ENCODE data around the gene TNFRSF8. TPM values are rescaled to one million over a fixed set of nuclear protein-coding genes. Genes with fewer than 3 reads are reported as not detected.

The TNFRSF8 gene
- total RNA-seq, 1 experiment from 2014 or later, result 20.8 TPM

DNA sequence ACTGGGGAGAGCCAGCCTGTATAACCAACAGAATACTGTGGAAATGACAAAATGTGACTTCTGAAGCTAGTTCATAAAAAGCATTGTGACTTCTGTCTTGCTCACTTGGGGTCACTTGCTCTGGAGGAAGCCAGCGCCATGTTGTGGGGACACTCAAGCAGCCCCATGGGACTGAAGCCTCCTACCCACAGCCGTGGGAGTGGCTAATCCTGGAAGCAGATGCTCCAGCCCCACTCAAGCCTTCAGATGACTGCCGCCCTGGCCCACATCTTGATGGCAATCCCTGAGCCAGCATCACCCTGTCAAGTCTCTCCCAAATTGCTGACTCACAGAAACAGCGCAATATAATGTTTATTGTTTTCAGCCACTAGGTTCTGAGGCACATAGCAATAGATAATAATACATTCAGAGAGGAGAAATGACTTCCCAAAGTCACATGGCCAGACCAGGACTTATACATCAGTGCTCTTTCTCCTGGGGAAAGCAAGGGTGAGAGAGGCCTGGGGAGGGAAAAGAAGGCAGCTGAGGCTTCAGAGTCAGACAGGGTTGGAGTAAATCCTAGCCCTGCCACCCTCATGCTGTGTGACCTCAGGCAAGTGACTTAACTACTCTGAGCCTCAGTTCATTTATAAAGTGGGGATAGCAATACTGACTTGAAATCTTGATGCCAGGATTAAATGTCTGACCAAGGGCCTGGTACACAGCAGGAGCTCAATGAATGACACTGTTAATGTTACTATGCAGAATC lies 5.0 kb upstream of the TNFRSF8 start (continued):
- TF ChIP-seq, protein P1, sequence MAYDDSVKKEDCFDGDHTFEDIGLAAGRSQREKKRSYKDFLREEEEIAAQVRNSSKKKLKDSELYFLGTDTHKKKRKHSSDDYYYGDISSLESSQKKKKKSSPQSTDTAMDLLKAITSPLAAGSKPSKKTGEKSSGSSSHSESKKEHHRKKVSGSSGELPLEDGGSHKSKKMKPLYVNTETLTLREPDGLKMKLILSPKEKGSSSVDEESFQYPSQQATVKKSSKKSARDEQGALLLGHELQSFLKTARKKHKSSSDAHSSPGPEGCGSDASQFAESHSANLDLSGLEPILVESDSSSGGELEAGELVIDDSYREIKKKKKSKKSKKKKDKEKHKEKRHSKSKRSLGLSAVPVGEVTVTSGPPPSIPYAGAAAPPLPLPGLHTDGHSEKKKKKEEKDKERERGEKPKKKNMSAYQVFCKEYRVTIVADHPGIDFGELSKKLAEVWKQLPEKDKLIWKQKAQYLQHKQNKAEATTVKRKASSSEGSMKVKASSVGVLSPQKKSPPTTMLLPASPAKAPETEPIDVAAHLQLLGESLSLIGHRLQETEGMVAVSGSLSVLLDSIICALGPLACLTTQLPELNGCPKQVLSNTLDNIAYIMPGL (CRISPR knock-in tag; IDR thresholded peaks at IDR 0.05), result no peak
- TF ChIP-seq ETV6 (CRISPR knock-in tag; IDR thresholded peaks at IDR 0.05), result no peak
- TF ChIP-seq MXD4 (CRISPR knock-in tag; IDR thresholded peaks at IDR 0.05; ENCODE audit: borderline replicate concordance), result no peak
- TF ChIP-seq, protein P2, sequence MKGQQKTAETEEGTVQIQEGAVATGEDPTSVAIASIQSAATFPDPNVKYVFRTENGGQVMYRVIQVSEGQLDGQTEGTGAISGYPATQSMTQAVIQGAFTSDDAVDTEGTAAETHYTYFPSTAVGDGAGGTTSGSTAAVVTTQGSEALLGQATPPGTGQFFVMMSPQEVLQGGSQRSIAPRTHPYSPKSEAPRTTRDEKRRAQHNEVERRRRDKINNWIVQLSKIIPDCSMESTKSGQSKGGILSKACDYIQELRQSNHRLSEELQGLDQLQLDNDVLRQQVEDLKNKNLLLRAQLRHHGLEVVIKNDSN (CRISPR knock-in tag; IDR thresholded peaks at IDR 0.05), result no peak

DNA sequence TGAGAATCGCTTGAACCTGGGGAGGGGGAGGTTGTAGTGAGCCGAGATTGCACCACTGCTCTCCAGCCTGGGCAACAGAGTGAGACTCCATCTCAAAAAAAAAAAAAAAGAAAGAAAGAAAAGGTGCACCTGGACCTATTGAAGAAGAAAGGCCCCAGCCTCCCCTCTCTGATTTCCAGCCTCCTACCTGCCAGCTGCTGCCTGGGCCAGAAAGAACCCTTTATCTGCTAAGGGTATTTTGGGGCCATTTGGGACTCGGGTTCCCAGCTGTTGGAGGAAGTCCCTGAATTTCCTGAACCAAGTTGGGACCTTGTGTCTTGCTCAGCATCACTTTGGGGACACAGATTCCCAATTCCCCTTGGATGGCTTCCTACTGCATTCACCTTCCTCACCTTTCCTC lies 3.9 kb upstream of the TNFRSF8 start:
- peaks cover 31% of the 10 kb centered on the region for H3K27me3 Mint-ChIP-seq (ENCODE audit: low read depth)
- H3K36me3 Mint-ChIP-seq, result no peaks in the 10 kb centered on the region
- H3K4me3 Mint-ChIP-seq, result no peak overlapping the region

More for the DNA sequence above, 3.9 kb upstream of the TNFRSF8 start:
- no peak for ATAC-seq
- no peak for DNase-seq (ENCODE audit: low spot score)
- Mint-ChIP-seq H3K9me3 (peaks cover 10% of the 10 kb centered on the region; the same call in 1 of the 2 replicates), H3K4me1 (peaks cover 9% of the 10 kb centered on the region), H3K27ac (no peak overlapping the region)
- no peak for TF ChIP-seq TCF7 (CRISPR knock-in tag; IDR thresholded peaks at IDR 0.05; ENCODE audit: low read depth)
- no peak for TF ChIP-seq ZNF416 (CRISPR knock-in tag; IDR thresholded peaks at IDR 0.05)
- TF ChIP-seq, protein P3, sequence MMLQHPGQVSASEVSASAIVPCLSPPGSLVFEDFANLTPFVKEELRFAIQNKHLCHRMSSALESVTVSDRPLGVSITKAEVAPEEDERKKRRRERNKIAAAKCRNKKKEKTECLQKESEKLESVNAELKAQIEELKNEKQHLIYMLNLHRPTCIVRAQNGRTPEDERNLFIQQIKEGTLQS (CRISPR knock-in tag; conservative IDR thresholded peaks at IDR 0.05), result no peak
- TF ChIP-seq NFYB (CRISPR knock-in tag; conservative IDR thresholded peaks at IDR 0.05; ENCODE audit: low read depth), result no peak
- TF ChIP-seq MYBL2 (CRISPR knock-in tag; IDR thresholded peaks at IDR 0.05), result no peak
- no peak for TF ChIP-seq RELA (CRISPR knock-in tag; IDR thresholded peaks at IDR 0.05; ENCODE audit: borderline replicate concordance)
- TF ChIP-seq JAZF1 (CRISPR knock-in tag; IDR thresholded peaks at IDR 0.05), result no peak
- TF ChIP-seq, protein P4, sequence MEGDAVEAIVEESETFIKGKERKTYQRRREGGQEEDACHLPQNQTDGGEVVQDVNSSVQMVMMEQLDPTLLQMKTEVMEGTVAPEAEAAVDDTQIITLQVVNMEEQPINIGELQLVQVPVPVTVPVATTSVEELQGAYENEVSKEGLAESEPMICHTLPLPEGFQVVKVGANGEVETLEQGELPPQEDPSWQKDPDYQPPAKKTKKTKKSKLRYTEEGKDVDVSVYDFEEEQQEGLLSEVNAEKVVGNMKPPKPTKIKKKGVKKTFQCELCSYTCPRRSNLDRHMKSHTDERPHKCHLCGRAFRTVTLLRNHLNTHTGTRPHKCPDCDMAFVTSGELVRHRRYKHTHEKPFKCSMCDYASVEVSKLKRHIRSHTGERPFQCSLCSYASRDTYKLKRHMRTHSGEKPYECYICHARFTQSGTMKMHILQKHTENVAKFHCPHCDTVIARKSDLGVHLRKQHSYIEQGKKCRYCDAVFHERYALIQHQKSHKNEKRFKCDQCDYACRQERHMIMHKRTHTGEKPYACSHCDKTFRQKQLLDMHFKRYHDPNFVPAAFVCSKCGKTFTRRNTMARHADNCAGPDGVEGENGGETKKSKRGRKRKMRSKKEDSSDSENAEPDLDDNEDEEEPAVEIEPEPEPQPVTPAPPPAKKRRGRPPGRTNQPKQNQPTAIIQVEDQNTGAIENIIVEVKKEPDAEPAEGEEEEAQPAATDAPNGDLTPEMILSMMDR (IDR thresholded peaks at IDR 0.05), result no peak
- TF ChIP-seq NFE2L1 (CRISPR knock-in tag; IDR thresholded peaks at IDR 0.05), result no peak
- TF ChIP-seq ZNF671 (CRISPR knock-in tag; IDR thresholded peaks at IDR 0.05), result no peak
- TF ChIP-seq, protein P5, sequence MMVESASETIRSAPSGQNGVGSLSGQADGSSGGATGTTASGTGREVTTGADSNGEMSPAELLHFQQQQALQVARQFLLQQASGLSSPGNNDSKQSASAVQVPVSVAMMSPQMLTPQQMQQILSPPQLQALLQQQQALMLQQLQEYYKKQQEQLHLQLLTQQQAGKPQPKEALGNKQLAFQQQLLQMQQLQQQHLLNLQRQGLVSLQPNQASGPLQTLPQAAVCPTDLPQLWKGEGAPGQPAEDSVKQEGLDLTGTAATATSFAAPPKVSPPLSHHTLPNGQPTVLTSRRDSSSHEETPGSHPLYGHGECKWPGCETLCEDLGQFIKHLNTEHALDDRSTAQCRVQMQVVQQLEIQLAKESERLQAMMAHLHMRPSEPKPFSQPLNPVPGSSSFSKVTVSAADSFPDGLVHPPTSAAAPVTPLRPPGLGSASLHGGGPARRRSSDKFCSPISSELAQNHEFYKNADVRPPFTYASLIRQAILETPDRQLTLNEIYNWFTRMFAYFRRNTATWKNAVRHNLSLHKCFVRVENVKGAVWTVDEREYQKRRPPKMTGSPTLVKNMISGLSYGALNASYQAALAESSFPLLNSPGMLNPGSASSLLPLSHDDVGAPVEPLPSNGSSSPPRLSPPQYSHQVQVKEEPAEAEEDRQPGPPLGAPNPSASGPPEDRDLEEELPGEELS (CRISPR knock-in tag; IDR thresholded peaks at IDR 0.05), result no peak
- TF ChIP-seq ZNF317 (CRISPR knock-in tag; IDR thresholded peaks at IDR 0.05; ENCODE audit: borderline replicate concordance, low read depth), result no peak
- TF ChIP-seq, protein P1 (CRISPR knock-in tag; IDR thresholded peaks at IDR 0.05), result no peak
- TF ChIP-seq, protein P6, sequence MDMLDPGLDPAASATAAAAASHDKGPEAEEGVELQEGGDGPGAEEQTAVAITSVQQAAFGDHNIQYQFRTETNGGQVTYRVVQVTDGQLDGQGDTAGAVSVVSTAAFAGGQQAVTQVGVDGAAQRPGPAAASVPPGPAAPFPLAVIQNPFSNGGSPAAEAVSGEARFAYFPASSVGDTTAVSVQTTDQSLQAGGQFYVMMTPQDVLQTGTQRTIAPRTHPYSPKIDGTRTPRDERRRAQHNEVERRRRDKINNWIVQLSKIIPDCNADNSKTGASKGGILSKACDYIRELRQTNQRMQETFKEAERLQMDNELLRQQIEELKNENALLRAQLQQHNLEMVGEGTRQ (CRISPR knock-in tag; IDR thresholded peaks at IDR 0.05), result no peak
- no peak for TF ChIP-seq CREB1 (CRISPR knock-in tag; IDR thresholded peaks at IDR 0.05)
- no peak for TF ChIP-seq SOX15 (CRISPR knock-in tag; IDR thresholded peaks at IDR 0.05)
- ChIA-PET POLR2A (interaction anchor here (0.6 kb wide), 1 partner anchor 189 kb away, joined by 3 read pairs; no protein-coding TSS in a partner anchor), CTCF (interaction anchor here (1.6 kb wide), 1 partner anchor 20 kb away, joined by 7 read pairs; no protein-coding TSS in a partner anchor)
